Right atrium auricular region (tissue), 2 donors: Measurements from ENCODE around the gene CD22. TPM values are rescaled to one million over a fixed set of nuclear protein-coding genes. Genes with fewer than 3 reads are reported as not detected.

Source experiments
- DNase-seq: peaks from one replicate; pipeline ENCODE4 v3.0.0-alpha.2; 2019; ENCODE audit warnings: low spot score
- H3K27ac ChIP-seq, 2 donors: fragments of 200-600 bp; sonication (generic); 1 replicate in 1 of 2; 2 replicates in 1 of 2; pipeline ENCODE4 v1.5.1; 2016 to 2019
- H3K27me3 ChIP-seq, 2 donors: fragments of 200-600 bp; sonication (generic); one replicate each; pipeline versions ENCODE4 v1.5.1 to v1.6.0; 2017 to 2019
- H3K36me3 ChIP-seq: fragments of 200-600 bp; sonication (generic); one replicate; pipeline ENCODE4 v1.5.1; 2016
- H3K4me1 ChIP-seq, 2 donors: fragments of 200-600 bp; sonication (generic); one replicate each; pipeline versions ENCODE4 v1.5.1 to v1.6.0; 2017 to 2019
- H3K4me3 ChIP-seq, 2 donors: fragments of 200-600 bp; sonication (generic); 1 replicate in 1 of 2; 2 replicates in 1 of 2; pipeline ENCODE4 v1.5.1; 2017 to 2019; ENCODE audit warnings: mild to moderate bottlenecking in 1 of 2, moderate library complexity in 1 of 2
- H3K9me3 ChIP-seq, 2 donors: fragments of 200-600 bp; sonication (generic); one replicate each; pipeline ENCODE4 v1.5.1; 2019
- CTCF ChIP-seq, 2 donors: fragments of 200-600 bp; sonication (generic); IDR thresholded peaks; one replicate each; pipeline ENCODE4 v1.5.1; 2019; ENCODE audit warnings: antibody characterized with exemption in 2 of 2
- microRNA-seq, 2 donors: library from miRNA; unstranded; fragments of <30 nt; microRNA quantifications; one replicate each; pipeline ENCODE4, GENCODE V29; 2016 to 2017; ENCODE audit warnings: borderline number of aligned reads in 2 of 2, borderline replicate concordance in 1 of 2
- total RNA-seq, 2 donors: library from RNA; depleted of rRNA; stranded (reverse); fragments of >200 nt; gene quantifications; one replicate each; pipeline ENCODE4 v1.1.0, GENCODE V29; 2016

CD22 gene
- total RNA-seq, 2 donors from 2014 or later: 1.4 TPM; not detected in 1

- Histone ChIP-seq H3K9me3 (no peaks in the 10 kb centered on the region), H3K27ac (no peak overlapping the region), H3K4me1 (no peaks in the 10 kb centered on the region), H3K36me3 (no peaks in the 10 kb centered on the region), H3K27me3 (no peaks in the 10 kb centered on the region), H3K4me3 (no peak overlapping the region)
- TF ChIP-seq CTCF (IDR thresholded peaks at IDR 0.05): no peak
- no peak for DNase-seq
Observed at GRCh38 chr19:35395382-35396199, 66.6 kb downstream of the CD22 start.

DNA sequence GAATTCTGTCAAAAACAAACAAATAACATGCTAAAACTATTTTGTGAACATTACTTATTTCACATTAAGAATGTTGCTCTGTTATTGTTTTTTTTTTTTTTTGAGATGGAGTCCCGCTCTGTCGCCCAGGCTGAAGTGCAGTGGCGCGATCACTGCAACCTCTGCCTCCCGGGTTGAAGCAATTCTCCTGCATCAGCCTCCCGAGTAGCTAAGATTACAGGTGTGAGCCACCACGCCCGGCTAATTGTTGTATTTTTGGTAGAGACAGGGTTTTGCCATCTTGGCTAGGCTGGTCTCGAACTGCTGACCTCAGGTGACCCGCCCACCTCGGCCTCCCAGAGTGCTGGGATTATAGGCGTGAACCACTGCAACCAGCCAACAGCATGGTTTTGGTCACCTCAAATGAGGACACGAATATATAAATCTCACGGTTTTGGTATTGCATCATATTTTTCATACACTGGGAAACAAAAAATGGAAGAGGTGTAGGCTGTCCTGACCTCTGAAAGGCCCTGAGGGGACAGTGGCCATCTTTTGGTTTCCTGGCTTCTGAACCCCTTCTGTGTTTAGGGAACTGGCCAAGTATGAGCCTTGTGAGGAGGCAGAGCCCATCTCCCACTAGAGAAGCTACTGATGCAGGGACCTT lies 67.4 kb downstream of the CD22 start:
- Histone ChIP-seq H3K27ac (no peak overlapping the region), H3K27me3 (no peaks in the 10 kb centered on the region), H3K4me3 (no peak overlapping the region), H3K9me3 (no peaks in the 10 kb centered on the region), H3K4me1 (no peaks in the 10 kb centered on the region), H3K36me3 (no peaks in the 10 kb centered on the region)
- no peak for DNase-seq
- no peak for TF ChIP-seq CTCF (IDR thresholded peaks at IDR 0.05)

Small RNA genes within 50 kb of the gene (microRNA-seq; reads per million reads assigned to microRNA genes)
- gene MIR5196: 0 reads per million in 2 donors

Other genes starting within 250 kb of the CD22 start
- gene FXYD3, start 213.4 kb upstream of the CD22 start, total RNA-seq: 1 to 10 TPM in 1 of 2 donors, under 1 TPM in 1; 0.98 to 1.6 TPM
- 10 to 100 TPM; 10.9 to 42.5 TPM for gene LGI4, start 194.1 kb upstream of the CD22 start, total RNA-seq
- 100 to 1,000 TPM; 166 to 175 TPM for gene FXYD1, start 190.4 kb upstream of the CD22 start, total RNA-seq
- not detected for gene FXYD7, start 185.9 kb upstream of the CD22 start, total RNA-seq
- 10 to 100 TPM; 31.3 to 77.7 TPM for gene FXYD5, start 174.5 kb upstream of the CD22 start, total RNA-seq
- not detected for gene FAM187B, start 100.4 kb upstream of the CD22 start, total RNA-seq
- gene LSR, start 80.2 kb upstream of the CD22 start, total RNA-seq: 10 to 100 TPM in 1 of 2 donors, 1 to 10 TPM in 1; 7.6 to 20.1 TPM
- gene USF2, start 60.2 kb upstream of the CD22 start, total RNA-seq: 100 to 1,000 TPM; 130 to 180 TPM
- gene HAMP, start 46.7 kb upstream of the CD22 start, total RNA-seq: 100 to 1,000 TPM in 1 of 2 donors, not detected in 1; 146 TPM
- not detected for gene MAG, start 37.0 kb upstream of the CD22 start, total RNA-seq
- gene FFAR1, start 18.7 kb downstream of the CD22 start, total RNA-seq: not detected
- gene FFAR3, start 29.3 kb downstream of the CD22 start, total RNA-seq: not detected
- not detected for gene GPR42, start 41.9 kb downstream of the CD22 start, total RNA-seq
- under 1 TPM in 1 of 2 donors, not detected in 1; 0.20 TPM for gene FFAR2, start 119.1 kb downstream of the CD22 start, total RNA-seq
- not detected for gene KRTDAP, start 161.3 kb downstream of the CD22 start, total RNA-seq
- 10 to 100 TPM in 1 of 2 donors, 1 to 10 TPM in 1; 6.9 to 52.4 TPM for gene DMKN, start 184.5 kb downstream of the CD22 start, total RNA-seq
- not detected for gene SBSN, start 199.1 kb downstream of the CD22 start, total RNA-seq
- gene GAPDHS, start 204.3 kb downstream of the CD22 start, total RNA-seq: not detected
- gene TMEM147, start 216.4 kb downstream of the CD22 start, total RNA-seq: 100 to 1,000 TPM in 1 of 2 donors, 10 to 100 TPM in 1; 93.3 to 106 TPM
- not detected for gene ATP4A, start 234.5 kb downstream of the CD22 start, total RNA-seq